Activated T-cell treated with anti-CD3 and anti-CD28 coated beads for 24 hours (primary cell): ENCODE measurements around the gene SYNJ2.

Experiments
- DNase-seq: peaks from one replicate; pipeline ENCODE4 v3.0.0-alpha.2; 2020; ENCODE audit warnings: low read depth

SYNJ2 gene

DNA sequence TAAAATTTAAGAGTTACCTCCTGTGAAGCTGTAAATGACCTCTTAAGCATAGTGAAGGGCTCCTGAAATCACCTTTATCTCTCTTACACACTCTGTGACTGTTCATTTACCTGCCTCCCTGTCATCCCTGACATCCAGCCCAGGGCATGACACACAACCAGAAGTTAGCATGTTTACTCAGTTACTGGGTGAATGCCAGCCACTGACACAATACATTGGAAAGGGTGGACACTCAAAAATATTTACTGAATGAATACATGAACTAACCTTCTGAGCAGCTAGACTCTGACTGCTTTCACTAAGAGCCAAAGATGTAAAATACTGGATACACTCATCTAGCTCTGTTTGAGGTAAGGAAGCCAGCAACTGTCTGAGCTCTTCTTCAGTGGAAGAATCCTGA, 161.1 kb downstream of the SYNJ2 start:
- no peak for DNase-seq

DNA sequence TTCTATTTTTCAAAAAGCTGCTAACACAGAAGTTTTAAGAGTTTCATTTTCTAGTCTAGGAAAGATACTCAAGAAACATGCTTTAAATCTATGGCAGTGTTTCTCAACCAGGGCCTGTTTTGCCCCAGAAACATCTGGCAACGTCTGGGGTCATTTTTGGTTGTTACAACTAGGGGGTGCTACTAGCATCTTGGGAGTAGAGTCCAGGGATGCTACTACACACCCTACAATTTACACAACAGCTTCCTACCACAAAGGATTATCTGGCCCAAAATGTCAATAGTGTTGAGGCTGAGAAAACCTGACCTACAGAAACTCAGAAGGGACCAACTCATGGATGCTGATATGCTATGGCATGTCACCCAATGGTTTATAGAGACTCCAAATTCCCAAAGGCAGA, 162.0 kb downstream of the SYNJ2 start:
- no peak for DNase-seq
